Activated T-helper 9 cell treated with anti-CD3 and anti-CD28 coated beads, Interleukin-2, amount 50 U/mL, for 16 hours (primary cell): Measurements from ENCODE around the gene BTG3.

Experiments
- DNase-seq: peaks from one replicate; pipeline ENCODE4 v3.0.0-alpha.2; 2020; ENCODE audit warnings: low read depth

BTG3 gene, protein sequence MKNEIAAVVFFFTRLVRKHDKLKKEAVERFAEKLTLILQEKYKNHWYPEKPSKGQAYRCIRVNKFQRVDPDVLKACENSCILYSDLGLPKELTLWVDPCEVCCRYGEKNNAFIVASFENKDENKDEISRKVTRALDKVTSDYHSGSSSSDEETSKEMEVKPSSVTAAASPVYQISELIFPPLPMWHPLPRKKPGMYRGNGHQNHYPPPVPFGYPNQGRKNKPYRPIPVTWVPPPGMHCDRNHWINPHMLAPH

DNA sequence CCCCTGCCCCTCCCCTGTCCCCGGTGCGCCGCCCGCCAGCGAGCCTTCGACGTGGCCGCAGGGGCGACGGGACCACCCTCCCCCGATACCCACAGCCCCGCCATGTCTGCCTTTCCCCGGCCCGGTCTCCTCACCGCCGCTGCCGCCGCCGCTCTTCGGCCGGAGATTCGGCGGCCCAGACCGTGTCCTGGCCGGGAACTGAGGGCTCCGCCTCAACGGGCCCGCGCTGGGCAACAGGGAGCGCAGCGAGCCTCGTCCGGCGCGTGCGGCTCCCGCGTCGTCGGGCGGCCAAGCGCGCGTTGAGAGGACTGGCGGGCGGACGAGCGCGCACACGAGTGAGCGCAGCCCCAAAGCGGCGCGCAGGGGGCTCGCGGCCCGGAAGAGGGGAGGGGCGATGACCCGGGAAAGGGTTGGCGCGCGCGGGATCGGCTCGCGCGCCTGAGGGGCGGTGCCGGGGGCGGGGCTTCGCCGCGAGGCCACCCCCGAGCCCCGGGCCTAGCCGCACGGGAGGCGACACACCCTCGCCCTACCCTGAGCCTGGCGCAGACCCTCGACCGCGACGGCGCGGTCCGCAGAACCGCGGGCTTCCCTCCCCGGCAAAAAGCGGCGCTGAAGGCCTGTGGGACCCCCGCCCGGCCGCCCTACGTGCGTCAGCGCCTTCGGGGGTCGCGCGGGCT, at the start of gene BTG3:
TSS of gene BTG3 (minus strand) at position 337 of the 677 bp plus-strand sequence. CDS start 3,757 bp downstream, outside the sequence.
- DNase-seq, result peak; percentile 76

DNA sequence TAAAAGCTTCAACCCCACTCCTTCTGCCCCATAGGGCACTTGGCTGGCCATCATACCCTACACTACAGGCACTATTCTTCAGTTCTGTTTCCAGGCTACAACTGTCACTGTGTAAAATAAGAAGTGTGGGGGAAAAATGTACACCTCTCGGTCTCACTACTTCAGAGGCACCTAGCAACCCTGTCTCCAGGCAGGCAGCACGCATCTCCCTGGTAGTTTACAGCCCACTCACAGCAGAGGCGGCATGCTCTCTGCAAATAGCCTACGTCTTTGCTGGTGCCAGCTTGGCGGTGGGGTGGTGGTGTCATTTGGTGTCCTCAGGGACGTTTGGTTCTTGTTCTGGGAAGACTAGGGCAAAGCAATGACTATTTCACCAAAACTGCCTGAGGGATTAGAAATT, 48.2 kb upstream of the BTG3 start:
- no peak for DNase-seq

DNA sequence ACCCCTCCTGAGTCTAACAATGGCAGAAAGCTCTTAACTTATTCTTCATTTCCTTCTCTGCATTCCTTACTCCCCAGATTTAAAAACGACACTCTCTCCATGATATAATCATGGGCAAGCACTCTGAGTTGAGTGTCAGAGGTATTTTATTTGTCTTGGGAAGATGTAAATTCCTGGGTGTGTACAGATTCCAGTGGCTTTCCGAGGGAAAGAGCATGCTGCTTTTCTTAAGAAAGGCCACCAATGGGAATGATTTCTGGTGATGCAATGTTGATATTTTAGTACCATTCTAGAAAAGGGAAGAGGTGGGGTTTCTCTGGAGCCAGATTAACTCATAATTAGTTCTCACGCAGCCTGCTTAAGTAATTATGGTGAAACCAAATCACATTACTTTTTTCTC, 47.8 kb upstream of the BTG3 start:
- DNase-seq, result no peak

DNA sequence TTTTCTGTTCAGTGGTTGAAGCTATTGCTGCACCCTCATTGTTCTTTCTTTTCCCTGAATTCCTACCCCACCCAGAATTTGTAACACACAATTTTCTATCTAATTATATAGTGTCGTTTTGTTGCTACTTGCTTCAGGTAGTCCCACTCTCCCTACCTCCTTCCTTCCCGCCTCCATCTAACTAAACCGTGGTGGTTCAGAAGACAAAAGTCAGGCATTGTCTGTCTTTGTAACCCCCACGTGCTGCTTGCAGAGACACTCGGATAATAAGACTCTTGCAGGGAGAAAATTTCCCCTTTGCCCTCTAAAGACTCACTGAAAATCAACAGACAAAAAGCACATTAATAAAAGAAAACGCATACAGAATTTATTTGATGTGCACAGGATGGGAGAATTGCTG, 46.2 kb upstream of the BTG3 start:
- DNase-seq, result no peak

DNA sequence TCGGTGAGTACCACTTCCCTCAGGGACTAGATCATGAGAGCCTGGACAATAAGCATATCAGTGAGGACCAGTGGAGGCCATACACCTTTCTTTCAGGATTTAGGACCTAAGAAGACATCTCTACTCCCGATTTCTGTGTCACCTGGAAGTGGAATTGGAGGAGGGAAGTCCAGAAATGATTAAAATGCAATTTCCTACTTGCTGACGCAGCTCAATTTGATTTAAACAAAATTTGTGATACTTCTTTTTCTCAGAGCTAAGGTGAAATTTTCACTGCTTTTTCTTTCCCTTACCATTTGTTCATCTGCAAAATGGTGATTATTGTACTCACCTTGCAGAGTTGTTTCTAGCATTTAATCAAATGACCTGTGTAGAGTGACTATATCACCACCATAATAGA, 38.8 kb upstream of the BTG3 start:
- DNase-seq, result no peak

DNA sequence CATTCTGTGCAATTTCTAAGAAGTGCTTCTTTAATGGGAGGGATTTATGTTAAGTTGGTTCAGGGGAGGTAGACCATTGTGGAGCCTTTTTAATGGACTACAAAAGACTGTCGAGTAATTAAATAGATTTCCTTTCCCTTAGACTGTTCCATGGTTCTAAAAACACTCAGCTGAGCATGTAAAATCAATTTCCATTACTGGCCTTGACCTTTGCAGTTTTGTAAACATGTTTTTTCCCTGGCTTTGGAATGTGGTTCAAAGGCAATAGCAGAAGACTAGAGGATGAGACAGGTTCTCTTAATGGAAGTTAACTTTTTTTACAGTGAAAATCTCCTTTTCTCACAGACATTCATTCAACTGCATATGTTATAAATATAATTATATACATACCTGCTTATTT, 37.6 kb upstream of the BTG3 start:
- no peak for DNase-seq

DNA sequence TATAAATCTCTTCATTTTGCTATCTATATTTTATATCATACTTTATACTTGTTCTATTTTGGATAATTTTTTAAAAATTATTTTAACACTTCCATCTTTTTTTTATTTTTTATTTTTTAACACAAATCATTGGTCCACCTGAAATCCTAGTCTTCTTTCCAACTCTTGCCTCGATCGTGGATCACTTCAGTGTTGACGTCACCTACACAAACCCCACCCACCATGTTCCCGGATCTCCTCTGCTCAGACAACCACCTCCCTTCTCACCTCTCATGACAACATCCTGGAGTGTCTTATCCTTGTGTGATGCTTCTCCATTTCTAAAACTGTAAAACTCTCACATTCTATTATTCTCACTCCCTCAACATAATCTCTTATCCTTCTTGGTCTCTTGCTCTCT, 34.1 kb upstream of the BTG3 start:
- no peak for DNase-seq

DNA sequence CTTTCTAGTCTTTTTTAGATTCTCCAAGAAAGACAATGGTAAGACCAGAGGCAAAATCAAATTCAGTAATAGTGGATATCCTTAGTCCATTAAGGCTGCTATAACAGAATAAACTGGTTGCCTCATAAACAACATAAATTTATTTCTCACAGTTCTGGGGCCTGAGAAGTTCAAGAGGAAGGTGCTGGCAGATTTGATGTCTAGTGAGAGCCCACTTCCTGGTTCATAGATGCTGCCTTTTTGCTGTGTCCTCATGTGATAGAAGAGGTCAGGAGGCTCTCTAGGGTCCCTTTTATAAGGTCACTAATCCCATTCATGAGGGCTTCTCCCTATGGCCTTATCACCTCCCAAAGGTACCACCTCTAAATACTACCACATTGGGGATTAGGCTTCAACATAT, 31.5 kb upstream of the BTG3 start:
- DNase-seq, result no peak

DNA sequence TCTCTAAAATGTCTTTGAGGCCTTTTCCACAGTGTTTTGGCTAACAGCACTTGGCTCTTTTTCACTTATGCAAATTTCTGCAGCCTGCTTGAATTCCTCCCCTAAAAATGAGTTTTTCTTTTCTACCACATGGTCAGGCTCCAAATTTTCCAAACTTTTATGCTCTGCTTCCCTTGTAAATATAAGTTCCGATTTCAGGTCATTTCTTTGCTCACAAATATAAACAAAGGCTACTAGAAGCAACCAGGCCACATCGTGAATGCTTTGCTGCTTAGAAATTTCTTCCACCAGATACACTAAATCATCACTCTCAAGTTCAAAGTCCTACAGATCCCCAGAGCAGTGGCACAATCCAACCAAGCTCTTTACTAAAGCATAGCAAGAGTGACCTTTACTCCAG, 28.1 kb upstream of the BTG3 start:
- DNase-seq, result no peak

DNA sequence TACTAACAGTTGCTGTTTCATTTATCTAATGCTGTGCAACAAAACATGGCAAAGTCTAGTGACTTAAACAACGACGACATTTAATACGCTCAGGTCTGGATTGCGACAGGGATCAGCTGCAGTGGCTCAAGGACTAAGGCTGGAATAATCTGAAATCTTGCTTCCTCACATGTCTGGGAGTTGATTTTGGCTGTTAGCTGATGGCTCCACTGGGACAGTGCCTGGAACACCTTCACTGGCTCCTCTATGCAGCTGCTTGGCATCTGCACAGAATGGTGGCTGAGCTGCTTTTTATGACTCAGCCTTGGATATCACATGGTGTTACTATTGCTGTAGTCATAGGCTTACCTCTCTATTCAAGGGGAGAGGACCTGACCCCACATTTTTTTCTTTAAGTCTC, 24.0 kb upstream of the BTG3 start:
- DNase-seq, result no peak

DNA sequence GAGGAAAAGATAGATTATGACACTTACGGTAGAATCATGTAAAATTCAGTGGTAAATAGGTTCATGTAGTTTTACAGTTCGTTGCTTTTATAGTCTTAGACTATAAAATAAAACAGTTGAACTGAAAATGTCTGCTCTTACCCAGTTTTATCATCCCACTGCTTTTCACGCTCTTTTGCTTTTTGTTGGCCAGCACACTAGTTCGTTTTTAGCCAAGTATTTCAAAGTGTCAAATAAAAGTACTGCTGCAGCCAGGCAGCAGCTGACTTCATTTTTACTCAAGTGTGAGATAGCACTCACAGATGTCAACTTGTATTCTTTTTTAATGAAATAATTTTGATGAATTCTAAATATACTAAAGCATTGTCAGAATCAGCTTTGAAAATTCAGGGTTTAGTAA, 18.5 kb upstream of the BTG3 start:
- DNase-seq, result no peak

DNA sequence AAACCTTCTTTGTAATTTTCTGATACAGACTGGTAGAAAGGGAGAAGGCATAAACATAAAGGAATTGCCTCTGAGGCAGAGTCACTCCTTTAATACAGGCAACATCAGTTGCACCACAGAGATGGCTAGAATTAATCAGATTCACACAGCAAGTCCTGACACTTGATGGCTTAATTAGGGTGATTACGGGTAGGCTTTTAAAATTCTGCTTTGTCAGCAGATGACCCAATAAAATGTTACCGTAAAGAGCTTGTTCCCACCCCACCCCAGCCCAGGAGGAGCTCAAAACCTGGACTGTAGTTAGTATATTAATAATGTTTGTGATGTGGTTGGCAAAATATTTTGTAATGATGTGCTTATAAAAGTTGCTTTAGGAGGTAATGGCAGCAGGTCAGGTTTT, 9.3 kb upstream of the BTG3 start:
- DNase-seq, result no peak

DNA sequence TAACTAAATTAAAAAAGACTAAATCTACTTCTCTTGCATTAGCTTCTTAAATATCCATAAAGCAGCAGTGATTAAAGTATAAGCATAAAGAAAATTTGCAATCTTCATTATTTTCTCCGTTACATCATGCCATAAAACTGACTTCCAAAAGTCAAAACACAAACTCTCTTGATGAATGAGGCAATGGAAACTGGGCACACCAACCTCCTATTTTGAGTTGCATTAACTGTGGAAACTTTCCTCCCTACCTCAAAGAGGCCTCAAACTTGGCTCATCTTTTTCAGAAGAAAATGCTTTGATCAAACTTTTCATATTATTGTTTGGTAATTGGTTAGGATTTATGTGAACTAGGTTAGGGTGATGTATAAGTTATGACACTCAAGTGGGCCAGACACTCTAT, 4.1 kb upstream of the BTG3 start:
- no peak for DNase-seq

DNA sequence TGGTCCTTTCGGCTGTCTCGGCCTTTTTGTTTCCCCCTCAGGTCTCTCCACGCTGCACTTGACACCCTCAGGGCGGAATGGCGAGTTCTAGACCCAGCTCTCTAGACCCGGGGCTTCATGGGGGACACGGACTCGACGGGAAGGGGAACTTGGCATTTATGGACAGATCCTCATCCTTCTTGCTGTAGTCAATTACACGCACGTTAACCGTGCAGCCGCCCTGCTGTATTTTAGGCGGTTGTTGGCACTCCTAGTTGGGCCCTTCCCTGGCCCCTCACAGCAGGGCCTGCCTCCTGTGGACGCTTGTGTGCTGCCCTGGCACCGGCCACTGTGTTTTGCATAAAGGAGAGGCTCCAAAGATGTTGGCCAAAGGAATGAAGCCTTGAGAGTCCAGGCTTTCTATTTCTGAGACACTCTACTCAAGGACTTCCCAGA, 558 bp upstream of the BTG3 start:
- DNase-seq, result peak; percentile 2

DNA sequence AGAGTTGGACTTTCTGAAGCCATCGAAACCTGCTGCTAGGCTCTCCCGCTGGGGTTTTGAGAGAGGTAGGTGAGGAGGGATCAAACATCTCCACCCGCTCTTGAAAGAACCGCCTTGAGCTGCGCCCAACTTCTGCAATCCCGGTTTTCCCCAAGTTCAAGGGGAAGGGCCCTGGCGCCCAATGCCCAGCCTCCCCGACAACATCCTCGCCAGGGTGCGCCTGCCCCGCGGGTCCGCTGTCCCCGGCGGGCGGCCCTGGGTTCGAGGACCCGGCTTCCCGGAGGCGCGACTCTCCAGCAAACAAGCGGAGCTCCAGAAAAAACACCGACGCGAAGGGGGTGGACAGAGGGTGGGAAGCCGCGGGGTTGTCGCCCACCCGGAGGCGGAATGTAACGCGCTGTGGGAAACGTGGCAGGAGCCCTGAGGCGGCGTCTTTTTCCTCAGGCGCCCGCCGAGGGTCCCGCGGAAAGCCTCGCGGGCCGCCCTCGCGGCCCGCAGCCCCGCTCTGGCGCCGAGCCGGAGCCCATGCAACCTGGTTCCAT, 607 bp downstream of the BTG3 start:
- DNase-seq, result no peak

DNA sequence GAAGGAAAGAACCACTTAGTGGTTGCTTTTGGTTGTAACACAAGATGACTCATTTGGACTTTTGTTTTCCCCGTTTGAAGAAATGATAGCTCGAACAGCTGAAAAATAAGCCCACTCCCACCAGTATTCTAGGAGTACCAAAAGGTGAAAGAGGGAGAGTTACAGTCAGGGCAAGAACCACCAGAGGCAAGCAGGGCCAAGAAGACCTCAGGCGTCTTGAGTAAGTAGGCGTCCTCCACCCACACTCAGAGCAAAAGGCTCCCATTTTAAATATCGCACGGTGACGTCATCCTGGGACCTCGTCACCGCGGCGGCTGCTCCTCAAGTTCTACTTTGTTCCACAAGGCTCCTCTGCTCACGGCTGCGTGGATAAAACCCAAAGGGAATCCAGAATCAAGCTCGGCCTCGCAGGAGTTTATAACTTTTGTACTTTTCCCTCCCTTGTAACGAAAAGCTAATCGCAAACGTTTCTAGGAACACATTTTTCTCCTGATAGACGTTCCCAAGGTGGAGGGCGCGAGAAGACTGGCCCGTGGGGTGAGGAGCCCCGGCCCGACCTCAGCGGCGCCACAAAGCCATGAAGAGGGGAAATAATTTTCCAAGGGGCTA, 1.2 kb downstream of the BTG3 start:
- DNase-seq, result peak; percentile 71

DNA sequence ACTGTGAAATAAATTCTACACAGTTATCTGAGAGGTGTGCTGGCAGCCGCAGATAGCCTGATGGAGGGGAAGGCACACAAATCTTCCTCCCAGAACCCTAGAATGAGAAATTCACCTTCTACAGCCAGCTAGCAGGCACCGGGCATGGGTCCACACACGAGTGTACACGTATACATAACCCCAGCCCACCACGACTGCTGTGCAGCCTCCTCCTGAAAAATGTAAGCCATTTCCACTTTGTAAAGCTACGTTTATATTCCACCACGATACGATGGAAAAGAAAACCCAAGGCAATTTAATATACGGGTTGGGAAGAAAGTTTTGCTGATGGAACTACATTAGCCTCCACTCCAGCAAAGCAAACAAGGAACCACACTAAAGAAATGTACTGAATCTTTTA, 1.8 kb downstream of the BTG3 start:
- no peak for DNase-seq

DNA sequence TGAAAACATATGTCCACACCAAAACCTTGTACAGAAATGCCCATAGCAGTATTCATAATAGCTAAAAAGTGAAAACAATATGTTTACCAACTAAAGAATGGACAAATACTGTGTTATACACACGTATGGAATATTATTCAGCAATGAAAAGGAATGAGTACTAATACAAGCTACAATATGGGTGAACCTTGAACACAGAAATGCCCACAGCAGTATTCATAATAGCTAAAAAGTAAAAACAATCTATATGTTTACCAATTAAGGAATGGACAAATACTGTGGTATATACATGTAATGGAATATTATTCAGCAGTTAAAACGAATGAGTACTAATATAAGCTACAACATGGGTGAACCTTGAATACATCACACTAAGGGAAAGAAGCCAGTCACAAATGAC, 3.0 kb downstream of the BTG3 start:
- DNase-seq, result no peak

DNA sequence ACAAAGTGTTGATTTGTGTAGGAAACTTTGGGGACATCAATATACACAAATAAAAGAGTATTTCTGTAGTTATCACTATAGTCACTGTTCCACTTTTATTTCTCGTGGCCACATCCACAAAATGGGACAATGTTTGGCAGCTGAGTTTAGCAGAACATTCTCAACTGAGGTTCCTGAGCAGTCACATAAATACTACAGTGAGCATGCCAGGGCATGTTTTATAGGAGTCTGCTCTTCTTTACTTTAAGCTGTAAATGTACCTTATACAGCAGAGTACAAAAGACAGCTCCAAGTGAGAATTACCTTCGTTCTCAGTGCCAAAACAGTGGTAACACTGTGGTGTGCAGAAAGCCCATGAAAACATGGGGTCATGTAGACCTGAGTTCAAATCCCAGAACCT, 5.0 kb downstream of the BTG3 start:
- no peak for DNase-seq

DNA sequence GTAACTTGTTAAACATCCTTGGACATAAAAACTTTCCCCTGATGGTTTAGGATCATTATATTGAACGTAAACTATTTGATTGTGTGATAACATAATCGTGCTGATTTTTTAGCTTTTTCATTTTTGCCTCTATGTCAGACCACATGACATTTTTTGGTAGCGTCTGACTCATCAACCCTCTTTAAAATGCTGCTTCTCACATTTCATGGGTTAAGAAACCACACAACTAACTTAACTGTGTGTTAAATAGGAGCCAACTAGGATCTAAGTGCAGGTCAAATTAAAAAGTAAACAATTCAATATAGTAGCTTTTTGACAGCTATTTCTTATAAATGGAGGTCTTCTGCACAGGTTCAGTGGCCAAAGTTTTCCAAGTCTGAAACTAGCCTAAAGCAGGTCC, 9.8 kb downstream of the BTG3 start:
- no peak for DNase-seq

DNA sequence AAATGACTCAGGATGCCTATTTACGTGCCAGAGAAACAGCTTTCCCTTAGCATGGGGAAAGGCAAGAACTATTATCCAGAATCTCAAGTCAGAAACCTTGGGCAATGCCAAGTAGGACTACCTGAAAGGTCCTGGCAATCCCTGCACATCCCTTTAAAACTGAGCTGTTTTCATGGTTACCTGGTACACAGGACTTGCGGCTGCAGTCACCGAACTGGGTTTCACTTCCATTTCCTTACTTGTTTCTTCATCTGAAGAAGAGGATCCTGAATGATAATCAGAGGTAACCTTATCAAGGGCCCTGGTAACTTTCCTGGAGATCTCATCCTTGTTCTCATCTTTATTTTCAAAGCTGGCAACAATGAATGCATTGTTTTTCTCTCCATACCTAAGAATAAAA, 14.3 kb downstream of the BTG3 start:
- no peak for DNase-seq

DNA sequence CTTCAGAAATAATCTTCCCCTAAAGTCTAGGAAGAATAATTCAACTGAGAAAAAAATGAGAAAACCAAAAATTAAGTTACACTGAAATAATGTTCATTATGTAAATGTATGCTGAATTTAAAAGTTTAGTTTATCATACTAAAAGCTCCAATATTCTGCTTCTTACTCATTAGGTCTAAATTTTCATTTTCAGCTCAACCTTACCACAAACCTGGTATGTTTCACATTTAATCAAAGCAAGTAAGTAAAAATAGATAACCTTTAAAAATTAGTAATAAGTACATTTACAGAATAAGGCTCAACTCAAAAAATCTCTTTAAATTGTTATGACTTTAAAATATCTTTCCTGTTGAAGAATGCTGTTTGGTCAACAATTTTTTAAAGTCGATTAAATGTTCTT, 15.0 kb downstream of the BTG3 start:
- DNase-seq, result no peak

DNA sequence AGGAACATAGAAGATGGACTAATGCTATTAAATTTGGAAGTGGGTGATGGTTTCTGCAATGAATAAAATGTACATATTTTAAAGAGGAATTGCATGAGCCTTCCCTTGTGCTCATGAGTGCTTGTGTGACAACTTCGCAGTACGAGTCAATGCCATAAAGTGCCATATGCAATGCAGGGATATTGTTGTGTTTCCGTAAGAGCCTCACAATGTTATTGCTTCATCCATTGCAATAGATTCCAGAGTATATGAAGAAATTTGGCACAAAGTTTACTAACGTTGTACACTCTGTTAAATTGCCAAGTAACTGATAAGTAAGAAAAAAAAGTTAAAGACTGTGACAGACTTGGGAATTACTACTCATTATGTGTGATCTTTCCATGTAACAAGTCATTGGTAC, 22.3 kb downstream of the BTG3 start:
- DNase-seq, result no peak
